OCI-LY1 (cell line): ENCODE measurements around the gene ADAMTS15.

Experiments used
- H2AFZ ChIP-seq: fragments of 200-600 bp; sonication (generic), shearing (Covaris generic); 2 replicates; pipeline ENCODE4 v1.6.0; 2014; ENCODE audit warnings: antibody characterized with exemption, mild to moderate bottlenecking, low read length
- H3F3A ChIP-seq: fragments of 200-600 bp; sonication (generic), shearing (Covaris generic); 2 replicates; pipeline ENCODE4 v1.6.0; 2014; ENCODE audit warnings: mild to moderate bottlenecking, antibody characterized with exemption, low read length, moderate library complexity; ENCODE audit not compliant: insufficient read depth
- H3K27ac ChIP-seq: fragments of 200-600 bp; sonication (generic); 2 replicates; pipeline ENCODE4 v1.5.1; 2014; ENCODE audit warnings: low read length, mixed run types, mild to moderate bottlenecking, low read depth; ENCODE audit not compliant: poor library complexity, severe bottlenecking
- H3K27me3 ChIP-seq: fragments of 200-600 bp; sonication (generic); 2 replicates; pipeline ENCODE4 v1.6.0; 2014; ENCODE audit warnings: antibody characterized with exemption, mild to moderate bottlenecking, low read length, moderate library complexity; ENCODE audit not compliant: insufficient read depth
- H3K36me3 ChIP-seq: fragments of 200-600 bp; sonication (generic); 2 replicates; pipeline ENCODE4 v1.6.1; 2014; ENCODE audit warnings: mild to moderate bottlenecking, antibody characterized with exemption, low read length, moderate library complexity, mixed read lengths; ENCODE audit not compliant: insufficient read depth
- H3K4me1 ChIP-seq: fragments of 200-600 bp; sonication (generic); 2 replicates; pipeline ENCODE4 v1.5.1; 2014; ENCODE audit warnings: mild to moderate bottlenecking, low read length, moderate library complexity; ENCODE audit not compliant: insufficient read depth, severe bottlenecking
- H3K4me2 ChIP-seq: fragments of 200-600 bp; sonication (generic), shearing (Covaris generic); 2 replicates; pipeline ENCODE4 v1.6.1; 2014; ENCODE audit warnings: low read length
- H3K4me3 ChIP-seq: fragments of 200-600 bp; sonication (generic); 2 replicates; pipeline ENCODE4 v1.5.1; 2014; ENCODE audit warnings: low read length, low read depth, mild to moderate bottlenecking, mixed read lengths; ENCODE audit not compliant: poor library complexity, severe bottlenecking
- H3K79me2 ChIP-seq: fragments of 200-600 bp; shearing (Covaris generic); 2 replicates; pipeline ENCODE4 v1.6.1; 2016; ENCODE audit warnings: mixed run types, low read length, mixed read lengths; ENCODE audit not compliant: insufficient read depth
- H3K9ac ChIP-seq: fragments of 200-600 bp; sonication (generic), shearing (Covaris generic); 2 replicates; pipeline ENCODE4 v1.6.1; 2014; ENCODE audit warnings: mild to moderate bottlenecking, low read length, mixed read lengths
- H3K9me2 ChIP-seq: fragments of 200-600 bp; sonication (generic), shearing (Covaris generic); 2 replicates; pipeline ENCODE4 v1.6.1; 2014; ENCODE audit warnings: low read depth, mild to moderate bottlenecking, low read length, mixed read lengths
- H3K9me3 ChIP-seq: fragments of 200-600 bp; shearing (Covaris generic); 2 replicates; pipeline ENCODE4 v1.6.1; 2014; ENCODE audit warnings: low read length, mixed read lengths
- H4K20me1 ChIP-seq: fragments of 200-600 bp; sonication (generic), shearing (Covaris generic); 2 replicates; pipeline ENCODE4 v1.6.0; 2016; ENCODE audit warnings: mild to moderate bottlenecking, low read length; ENCODE audit not compliant: insufficient read depth
- EZH2 ChIP-seq: fragments of 200-600 bp; sonication (generic), shearing (Covaris generic); IDR thresholded peaks from 2 replicates; pipeline ENCODE4 v1.8.0; 2017; ENCODE audit warnings: borderline replicate concordance, mixed run types, mild to moderate bottlenecking, antibody characterized with exemption, low read length, moderate library complexity, mixed read lengths
- TF ChIP-seq, protein P1 (sequence below): fragments of 200-600 bp; sonication (generic), shearing (Covaris generic); IDR thresholded peaks from 2 replicates; pipeline ENCODE4 v1.5.1; 2017; ENCODE audit warnings: mild to moderate bottlenecking, antibody characterized with exemption, low read length, moderate library complexity, mixed read lengths

The ADAMTS15 gene

DNA sequence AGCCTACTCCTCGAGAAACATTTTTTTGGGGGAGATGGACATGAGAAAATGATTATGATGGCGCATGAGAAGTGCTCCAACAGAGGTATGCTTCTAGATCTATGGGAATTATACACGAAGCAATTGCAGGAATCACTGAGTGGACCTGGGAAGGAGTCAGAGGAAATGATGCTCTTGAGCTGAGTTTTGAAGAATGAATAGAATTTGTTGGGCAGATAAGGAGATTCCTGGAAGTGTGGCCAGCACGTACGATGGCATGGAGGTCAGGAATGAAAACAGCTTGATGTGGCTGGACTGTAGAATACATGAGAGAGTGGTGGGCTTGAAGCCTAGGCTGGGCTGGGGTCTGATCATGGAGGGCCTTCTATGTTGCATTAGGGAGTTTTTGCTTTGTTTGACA lies 31.7 kb downstream of the ADAMTS15 start:
- Histone ChIP-seq H3K36me3 (no peaks in the 10 kb centered on the region), H3K9ac (no peak overlapping the region), H3K4me1 (no peaks in the 10 kb centered on the region), H3K9me3 (no peaks in the 10 kb centered on the region), H2AFZ (no peak overlapping the region), H3K4me3 (no peak overlapping the region), H3K9me2 (no peaks in the 10 kb centered on the region), H3K4me2 (no peak overlapping the region), H3K27ac (no peak overlapping the region), H3K27me3 (no peaks in the 10 kb centered on the region), H3F3A (no peaks in the 10 kb centered on the region), H3K79me2 (no peaks in the 10 kb centered on the region), H4K20me1 (no peaks in the 10 kb centered on the region)
- TF ChIP-seq, protein P1, sequence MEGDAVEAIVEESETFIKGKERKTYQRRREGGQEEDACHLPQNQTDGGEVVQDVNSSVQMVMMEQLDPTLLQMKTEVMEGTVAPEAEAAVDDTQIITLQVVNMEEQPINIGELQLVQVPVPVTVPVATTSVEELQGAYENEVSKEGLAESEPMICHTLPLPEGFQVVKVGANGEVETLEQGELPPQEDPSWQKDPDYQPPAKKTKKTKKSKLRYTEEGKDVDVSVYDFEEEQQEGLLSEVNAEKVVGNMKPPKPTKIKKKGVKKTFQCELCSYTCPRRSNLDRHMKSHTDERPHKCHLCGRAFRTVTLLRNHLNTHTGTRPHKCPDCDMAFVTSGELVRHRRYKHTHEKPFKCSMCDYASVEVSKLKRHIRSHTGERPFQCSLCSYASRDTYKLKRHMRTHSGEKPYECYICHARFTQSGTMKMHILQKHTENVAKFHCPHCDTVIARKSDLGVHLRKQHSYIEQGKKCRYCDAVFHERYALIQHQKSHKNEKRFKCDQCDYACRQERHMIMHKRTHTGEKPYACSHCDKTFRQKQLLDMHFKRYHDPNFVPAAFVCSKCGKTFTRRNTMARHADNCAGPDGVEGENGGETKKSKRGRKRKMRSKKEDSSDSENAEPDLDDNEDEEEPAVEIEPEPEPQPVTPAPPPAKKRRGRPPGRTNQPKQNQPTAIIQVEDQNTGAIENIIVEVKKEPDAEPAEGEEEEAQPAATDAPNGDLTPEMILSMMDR = no peak
- no peak for TF ChIP-seq EZH2

DNA sequence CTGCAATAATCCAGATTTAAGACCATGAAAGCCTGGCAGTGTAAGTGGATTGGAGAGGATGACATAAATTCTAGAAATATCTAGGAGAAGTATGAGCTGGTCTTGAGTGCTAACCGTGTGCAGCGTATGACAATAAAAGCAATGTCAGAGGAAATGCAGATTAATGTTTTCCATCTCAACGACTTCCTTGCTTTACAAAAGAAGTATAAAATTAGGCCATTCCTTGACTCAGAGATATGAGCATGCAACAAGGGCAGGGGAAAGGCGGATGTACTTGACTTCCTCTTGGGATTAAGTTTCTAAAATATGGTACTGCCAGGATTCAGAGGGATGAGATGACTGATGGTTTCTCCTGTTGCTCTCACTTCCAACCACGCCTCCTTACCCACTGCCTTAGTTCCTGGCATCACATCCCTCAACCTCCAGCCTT lies 32.3 kb downstream of the ADAMTS15 start:
- no peaks in the 10 kb centered on the region for H3K4me1 ChIP-seq
- H3K79me2 ChIP-seq = no peaks in the 10 kb centered on the region
- H2AFZ ChIP-seq = no peak overlapping the region
- H3K4me2 ChIP-seq = no peak overlapping the region
- no peak overlapping the region for H3K27ac ChIP-seq
- H3K27me3 ChIP-seq = no peaks in the 10 kb centered on the region
- no peaks in the 10 kb centered on the region for H4K20me1 ChIP-seq
- H3K9ac ChIP-seq = no peak overlapping the region
- H3K9me3 ChIP-seq = no peaks in the 10 kb centered on the region
- no peaks in the 10 kb centered on the region for H3F3A ChIP-seq
- no peak overlapping the region for H3K4me3 ChIP-seq
- H3K36me3 ChIP-seq = no peaks in the 10 kb centered on the region
- no peaks in the 10 kb centered on the region for H3K9me2 ChIP-seq
- no peak for TF ChIP-seq EZH2
- TF ChIP-seq, protein P1 = no peak

DNA sequence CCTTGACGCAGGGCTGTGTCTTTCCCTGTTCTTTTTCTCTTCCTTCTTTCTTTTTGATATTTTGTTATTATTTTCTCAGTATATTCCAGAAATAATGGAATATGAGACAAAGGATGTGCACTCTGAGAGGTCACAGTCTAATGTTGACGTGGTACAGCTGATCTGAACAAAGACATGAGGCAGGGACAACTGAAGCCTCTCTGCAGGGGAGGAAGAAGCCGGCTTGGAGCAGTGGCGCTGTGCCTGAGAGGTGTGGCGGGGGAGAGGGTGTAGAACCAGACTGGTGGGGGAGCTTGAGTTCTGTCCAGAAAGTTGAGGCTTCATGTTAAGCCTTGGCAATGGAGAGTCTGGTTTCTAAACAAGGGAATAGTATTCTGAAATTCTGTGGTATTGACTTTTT lies 34.7 kb downstream of the ADAMTS15 start:
- H4K20me1 ChIP-seq = no peaks in the 10 kb centered on the region
- H3K4me1 ChIP-seq = no peaks in the 10 kb centered on the region
- H3K27ac ChIP-seq = no peak overlapping the region
- H2AFZ ChIP-seq = no peak overlapping the region
- H3K9me2 ChIP-seq = no peaks in the 10 kb centered on the region
- TF ChIP-seq, protein P1 = no peak
- H3F3A ChIP-seq = no peaks in the 10 kb centered on the region
- no peaks in the 10 kb centered on the region for H3K9me3 ChIP-seq
- no peak overlapping the region for H3K4me3 ChIP-seq
- no peaks in the 10 kb centered on the region for H3K36me3 ChIP-seq
- H3K27me3 ChIP-seq = no peaks in the 10 kb centered on the region
- H3K79me2 ChIP-seq = no peaks in the 10 kb centered on the region
- no peak overlapping the region for H3K4me2 ChIP-seq
- no peak overlapping the region for H3K9ac ChIP-seq
